NCI-H774 (cell line): Measurements from ENCODE around the gene CACNG5.

Experiments
- DNase-seq: peaks from one replicate; lab custom pipeline; 2025; lab: John Stamatoyannopoulos, UW

CACNG5 gene

GRCh38 chr17:66834919-66835454 is at the start of gene CACNG5:
Gene CACNG5, plus strand, starts transcription at chr17:66835117. Its CDS starts 42,216 bp downstream, at chr17:66877333.
- peak; percentile 51 for DNase-seq

- no peak for DNase-seq
Measured at GRCh38 chr17:66786107-66786506, 48.8 kb upstream of the CACNG5 start.

GRCh38 chr17:66787914-66788313 is 47.0 kb upstream of the CACNG5 start:
- DNase-seq = no peak

GRCh38 chr17:66789093-66789492 is 45.8 kb upstream of the CACNG5 start:
- no peak for DNase-seq

GRCh38 chr17:66789961-66790437 is 44.9 kb upstream of the CACNG5 start:
- no peak for DNase-seq

- DNase-seq = no peak
Measured at GRCh38 chr17:66790501-66791061, 44.3 kb upstream of the CACNG5 start.

- DNase-seq = no peak
Measured at GRCh38 chr17:66791347-66791746, 43.6 kb upstream of the CACNG5 start.

- DNase-seq = no peak
Measured at GRCh38 chr17:66793814-66794213, 41.1 kb upstream of the CACNG5 start.

GRCh38 chr17:66795486-66795885 is 39.4 kb upstream of the CACNG5 start:
- no peak for DNase-seq

- DNase-seq = no peak
Measured at GRCh38 chr17:66799849-66800537, 34.9 kb upstream of the CACNG5 start.

GRCh38 chr17:66803474-66803951 is 31.4 kb upstream of the CACNG5 start:
- no peak for DNase-seq

GRCh38 chr17:66805567-66805966 is 29.4 kb upstream of the CACNG5 start:
- peak; percentile 49 for DNase-seq

- DNase-seq = peak; percentile 66
Measured at GRCh38 chr17:66807182-66807581, 27.7 kb upstream of the CACNG5 start.

- no peak for DNase-seq
Measured at GRCh38 chr17:66809408-66809807, 25.5 kb upstream of the CACNG5 start.

GRCh38 chr17:66810951-66811682 is 23.8 kb upstream of the CACNG5 start:
- no peak for DNase-seq

- DNase-seq = no peak
Measured at GRCh38 chr17:66811683-66812054, 23.2 kb upstream of the CACNG5 start.

- DNase-seq = no peak
Measured at GRCh38 chr17:66812571-66812970, 22.3 kb upstream of the CACNG5 start.

GRCh38 chr17:66813296-66813695 is 21.6 kb upstream of the CACNG5 start:
- no peak for DNase-seq

- no peak for DNase-seq
Measured at GRCh38 chr17:66814026-66814425, 20.9 kb upstream of the CACNG5 start.

GRCh38 chr17:66814570-66814969 is 20.3 kb upstream of the CACNG5 start:
- DNase-seq = no peak

GRCh38 chr17:66817750-66818149 is 17.2 kb upstream of the CACNG5 start:
- DNase-seq = no peak

- DNase-seq = no peak
Measured at GRCh38 chr17:66819466-66819865, 15.5 kb upstream of the CACNG5 start.

- DNase-seq = no peak
Measured at GRCh38 chr17:66822009-66822408, 12.9 kb upstream of the CACNG5 start.
